GM21528 (cell line): ENCODE results near the gene STX5.
A peak's percentile ranks its signal among the peaks of the same experiment; 100 is the strongest.
"Not testable (repeated sequence)": the region's sequence is repeated elsewhere in the genome, so short reads cannot be mapped to it uniquely, and the experiment has no call there.

Experiments used
- ATAC-seq: cut with Tn5 transposase; IDR thresholded peaks from one replicate; pipeline ENCODE4 v1.9.1; 2021; ENCODE audit warnings: mild to moderate bottlenecking, moderate library complexity; ENCODE audit not compliant: unreplicated experiment, low FRiP score

Gene STX5

GRCh38 chr11:62831520-62832335 lies at the start of gene STX5:
TSS of gene STX5 (minus strand) at chr11:62832051. CDS start at chr11:62831243, 808 bp downstream.
- peak; percentile 78 for ATAC-seq

GRCh38 chr11:62880803-62881578 lies 49.1 kb upstream of the STX5 start, which contains the start of gene SLC3A2:
TSS of gene SLC3A2 (plus strand) at chr11:62880896. CDS start at chr11:62881024, 128 bp downstream.
- peak; percentile 82 for ATAC-seq

GRCh38 chr11:62880231-62880802 lies 48.5 kb upstream of the STX5 start:
- ATAC-seq = peak; percentile 27

- ATAC-seq = no peak
Observed at GRCh38 chr11:62879235-62879978, 47.6 kb upstream of the STX5 start.

GRCh38 chr11:62876712-62877111 lies 44.9 kb upstream of the STX5 start:
- ATAC-seq = no peak

GRCh38 chr11:62875698-62876478 lies 44.0 kb upstream of the STX5 start:
- no peak for ATAC-seq

- ATAC-seq = no peak
Observed at GRCh38 chr11:62874851-62875250, 43.0 kb upstream of the STX5 start.

- no peak for ATAC-seq
Observed at GRCh38 chr11:62865635-62866034, 33.8 kb upstream of the STX5 start.

- no peak for ATAC-seq
Observed at GRCh38 chr11:62863687-62864335, 32.0 kb upstream of the STX5 start.

- not testable (repeated sequence) for ATAC-seq
Observed at GRCh38 chr11:62861564-62862192, 29.8 kb upstream of the STX5 start.

GRCh38 chr11:62860835-62861563 lies 29.1 kb upstream of the STX5 start:
- no peak for ATAC-seq

GRCh38 chr11:62859281-62859703 lies 27.4 kb upstream of the STX5 start:
- not testable (repeated sequence) for ATAC-seq

GRCh38 chr11:62858201-62858600 lies 26.4 kb upstream of the STX5 start:
- no peak for ATAC-seq

GRCh38 chr11:62857541-62857982 lies 25.7 kb upstream of the STX5 start:
- no peak for ATAC-seq

- no peak for ATAC-seq
Observed at GRCh38 chr11:62856333-62856895, 24.6 kb upstream of the STX5 start.

GRCh38 chr11:62855571-62856332 lies 23.9 kb upstream of the STX5 start:
- peak; percentile 85 for ATAC-seq
